Upper lobe of left lung (tissue), 4 donors: ENCODE measurements around the gene WDR37.

ENCODE experiments used
- CTCF ChIP-seq, 6 experiments: fragments of 450-650 bp in 4 of 6; fragments of 200-600 bp in 2 of 6; sonication (generic) in 2 of 6; IDR thresholded peaks; one replicate each; pipeline ENCODE4 v1.5.1; 2016 to 2019; ENCODE audit warnings: antibody characterized with exemption in 6 of 6
- POLR2A ChIP-seq, 4 donors: fragments of 450-650 bp; IDR thresholded peaks; one replicate each; pipeline ENCODE4 v1.5.1; 2016 to 2017; ENCODE audit warnings: antibody characterized with exemption in 4 of 4, mild to moderate bottlenecking in 2 of 4

GRCh38 chr10:1010703-1011102 lies 45.5 kb upstream of the WDR37 start:
- TF ChIP-seq CTCF (IDR thresholded peaks at IDR 0.05) (no peak), POLR2A (IDR thresholded peaks at IDR 0.05) (no peak)
